Heart left ventricle (tissue), 16 donors: ENCODE results near the gene ABCC3. TPM values are rescaled to one million over a fixed set of nuclear protein-coding genes. Genes with fewer than 3 reads are reported as not detected.

Source experiments
- ATAC-seq, 4 donors: fragments of 200-7000 bp; cut with Tn5 transposase; one replicate each; pipeline ENCODE4 v1.9.1; 2020 to 2022; ENCODE audit warnings: moderate library complexity in 4 of 4, mild to moderate bottlenecking in 3 of 4, moderate number of reproducible peaks in 1 of 4
- DNase-seq, 5 donors: peaks; one replicate each; pipeline ENCODE4 v3.0.0-alpha.2; 2020
- H3K27ac ChIP-seq, 12 donors: fragments of 200-600 bp; sonication (generic) in 4 of 12; one replicate each; pipeline versions ENCODE4 v1.5.0 to v1.8.0; 2016 to 2022; ENCODE audit warnings: mild to moderate bottlenecking in 2 of 12
- H3K27me3 ChIP-seq, 9 donors: fragments of 200-600 bp; sonication (generic) in 2 of 9; one replicate each; pipeline versions ENCODE4 v1.5.1 to v1.8.0; 2016 to 2022; ENCODE audit warnings: mild to moderate bottlenecking in 3 of 9
- H3K36me3 ChIP-seq, 9 donors: fragments of 200-600 bp; sonication (generic) in 2 of 9; one replicate each; pipeline versions ENCODE4 v1.5.0 to v1.8.0; 2018 to 2022; ENCODE audit warnings: mild to moderate bottlenecking in 2 of 9
- H3K4me1 ChIP-seq, 12 donors: fragments of 200-600 bp; sonication (generic) in 4 of 12; one replicate each; pipeline versions ENCODE4 v1.5.0 to v1.8.0; 2016 to 2022; ENCODE audit warnings: mild to moderate bottlenecking in 3 of 12
- H3K4me3 ChIP-seq, 12 donors: fragments of 200-600 bp; sonication (generic) in 4 of 12; one replicate each; pipeline versions ENCODE4 v1.5.0 to v1.8.0; 2017 to 2022; ENCODE audit warnings: mild to moderate bottlenecking in 9 of 12, moderate library complexity in 4 of 12
- H3K9me3 ChIP-seq, 12 donors: fragments of 200-600 bp; sonication (generic) in 4 of 12; one replicate each; pipeline versions ENCODE4 v1.5.0 to v1.8.0; 2016 to 2022; ENCODE audit warnings: mild to moderate bottlenecking in 1 of 12
- CTCF ChIP-seq, 12 donors: fragments of 200-600 bp; sonication (generic) in 4 of 12; IDR thresholded peaks; one replicate each; pipeline versions ENCODE4 v1.5.0 to v1.8.0; 2018 to 2022; ENCODE audit warnings: antibody characterized with exemption in 12 of 12, mild to moderate bottlenecking in 5 of 12
- POLR2A ChIP-seq, 2 donors: fragments of 450-650 bp; IDR thresholded peaks; one replicate each; pipeline ENCODE4 v1.6.1; 2017; ENCODE audit warnings: antibody characterized with exemption in 2 of 2, mild to moderate bottlenecking in 2 of 2, moderate library complexity in 2 of 2
- WGBS, 4 donors: extraction: QIAGEN DNeasy Blood & Tissue Kit in 2 of 4; methylation state at CpG; one replicate each; pipeline versions ENCODE4 v1.1.5 to v1.1.7; 2013 to 2018; 5-methylcytosine and 5-hydroxymethylcytosine counted together
- intact Hi-C, 10 donors: fragments of 100-400 bp; cut with DNase I; formaldehyde crosslinking; loops; one replicate each; pipeline versions ENCODE4 v1.11.1 to v1.14.2; 2022
- polyA plus RNA-seq, 2 donors: library from polyadenylated mRNA; stranded (reverse); fragments of 200-250 nt; gene quantifications; one replicate each; pipeline ENCODE4 v1.2.3, GENCODE V29; 2013
- total RNA-seq, 9 donors: library from RNA; depleted of rRNA in 2 of 9; stranded (reverse); fragments of >200 nt in 2 of 9; fragmentation: NEBNext Ultra II Directional in 3 of 9; extraction: Animal tissue kit (Norgen Biotek cat#: 25700) in 3 of 9; gene quantifications; one replicate each; pipeline versions ENCODE4 v1.1.0 to v1.2.4, GENCODE V29; 2016 to 2023
- donor health status: ischemic (EF 13 %, LVEDD 7.1; RV severe dilation, severe dysfunction).
- donor health status: healthy with polysubstance abuse.
- donor health status: DM: no; HTN: yes; CAD: no.
- donor health status: DM: no; HTN: no; CAD: no.
- donor health status: ischemic (EF 25% LVEDD 6.9; RV normal size, moderate dysfunction).
- donor health status: ischemic (EF 25% LVEDD 5.7; RV mildly dilated, moderate dysfunction).
- donor health status: healthy.
- donor health status: DM: yes; HTN: yes; CAD: no.
- donor health status: ischemic (EF 35%, LVEDD 5.7; RV mildly dilated, moderate dysfunction).
- donor health status: nonischemic (EF 11% LVEDD 7.7; RV severe dilation, severe dysfunction).
- donor health status: DM: yes; HTN: yes; CAD: no.
- donor health status: PGD.
- donor health status: ischemic (EF 29% LVEDD 5.4; RV normal size, mild dysfunction).
- donor health status: nonischemic (EF 23%, LVEDD 6.1; RV moderate dilation, normal function).

Gene ABCC3
- total and polyA plus RNA-seq, 11 donors: 0.20 to 21.6 (median 1.3) TPM; not detected in 1

- no peaks in the 10 kb centered on the region for H3K27me3 ChIP-seq
- DNase-seq (no peak), ATAC-seq (no peak)
- H3K4me1 ChIP-seq: peaks cover 0 to 17% (median 11%) of the 10 kb centered on the region in 12 donors
- WGBS, 4 donors: 78 to 91% (median 80%) methylated on average over 3 of the region's 3 CpGs
- TF ChIP-seq POLR2A (IDR thresholded peaks at IDR 0.05) (no peak), CTCF (IDR thresholded peaks at IDR 0.05) (no peak)
- intact Hi-C loops: loop anchor here in 8 of 10 donors (2.0 to 10.0 kb wide), 7 partner anchors 50 to 200 kb away; partner anchors contain the start of genes SPATA20 (in 4 of the 8) and ABCC3 (in 3 of the 8)
- H3K4me3 ChIP-seq: no peak overlapping the region
- H3K27ac ChIP-seq: no peak overlapping the region
- H3K9me3 ChIP-seq: no peaks in the 10 kb centered on the region
- no peaks in the 10 kb centered on the region for H3K36me3 ChIP-seq
These were observed 47.8 kb downstream of the ABCC3 start for GRCh38 chr17:50682441-50682840.

DNA sequence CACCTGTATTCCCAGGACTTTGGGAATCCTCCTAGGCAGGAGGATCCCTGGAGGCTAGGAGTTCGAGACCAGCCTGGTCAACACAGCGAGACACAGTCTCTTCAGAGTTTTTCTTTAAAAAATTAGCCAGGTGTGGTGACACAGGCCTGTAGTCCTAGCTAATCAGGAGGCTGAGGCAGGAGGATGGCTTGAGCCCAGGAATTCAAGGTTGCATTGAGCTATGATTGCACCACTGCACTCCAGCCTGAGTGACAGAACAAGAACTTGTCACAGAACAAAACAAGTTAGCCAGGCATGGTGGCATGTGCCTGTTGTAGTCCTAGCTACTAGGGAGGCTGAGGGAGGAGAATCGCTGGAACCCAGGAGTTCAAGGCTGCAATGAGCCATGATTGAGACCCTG is 48.3 kb downstream of the ABCC3 start:
- Histone ChIP-seq H3K27me3 (no peaks in the 10 kb centered on the region), H3K4me1 (peaks cover 0 to 17% (median 11%) of the 10 kb centered on the region in 12 donors), H3K27ac (no peak overlapping the region), H3K9me3 (no peaks in the 10 kb centered on the region), H3K36me3 (no peaks in the 10 kb centered on the region), H3K4me3 (no peak overlapping the region)
- WGBS, 4 donors: 94 to 99% (median 95%) methylated on average over 3 of the region's 3 CpGs
- TF ChIP-seq CTCF (IDR thresholded peaks at IDR 0.05) (no peak), POLR2A (IDR thresholded peaks at IDR 0.05) (no peak)
- ATAC-seq: no peak
- intact Hi-C loops: loop anchor here in 8 of 10 donors (2.0 to 10.0 kb wide), 7 partner anchors 51 to 201 kb away; partner anchors contain the start of genes SPATA20 (in 4 of the 8) and ABCC3 (in 3 of the 8)
- DNase-seq: no peak

DNA sequence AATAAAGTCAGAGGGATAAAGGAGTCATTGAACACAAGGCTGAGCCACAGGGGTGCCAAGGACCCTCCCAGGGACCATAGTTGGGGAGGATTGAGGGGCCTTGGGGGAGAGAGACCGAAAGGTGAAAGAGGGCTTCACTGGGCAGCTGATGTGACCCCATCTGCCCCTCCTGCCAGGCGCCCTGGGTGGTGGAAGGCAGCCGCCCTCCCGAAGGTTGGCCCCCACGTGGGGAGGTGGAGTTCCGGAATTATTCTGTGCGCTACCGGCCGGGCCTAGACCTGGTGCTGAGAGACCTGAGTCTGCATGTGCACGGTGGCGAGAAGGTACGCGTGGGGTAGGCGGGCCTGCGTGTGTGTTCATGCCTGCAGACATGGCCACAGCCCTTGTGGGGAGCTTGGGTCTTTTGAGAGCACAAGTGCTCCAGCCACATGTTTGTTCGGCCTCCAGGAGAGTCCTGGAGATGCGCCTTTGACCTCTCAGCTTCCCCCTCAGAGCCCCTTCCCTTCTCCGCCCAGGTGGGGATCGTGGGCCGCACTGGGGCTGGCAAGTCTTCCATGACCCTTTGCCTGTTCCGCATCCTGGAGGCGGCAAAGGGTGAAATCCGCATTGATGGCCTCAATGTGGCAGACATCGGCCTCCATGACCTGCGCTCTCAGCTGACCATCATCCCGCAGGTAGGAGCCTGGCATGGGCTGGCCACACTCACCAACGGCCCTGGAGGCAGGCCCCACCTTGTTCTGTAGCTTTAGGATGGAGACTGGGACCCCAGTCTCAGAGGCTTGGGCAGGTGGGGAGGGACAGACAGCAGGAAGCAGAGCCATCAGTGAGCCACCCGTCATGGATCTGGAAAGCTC is 49.0 kb downstream of the ABCC3 start:
- WGBS, 4 donors: 91 to 94% (median 93%) methylated on average over 27 to 28 of the region's 28 CpGs
- no peak overlapping the region for H3K4me3 ChIP-seq
- H3K27ac ChIP-seq: no peak overlapping the region
- H3K36me3 ChIP-seq: no peaks in the 10 kb centered on the region
- intact Hi-C loops: loop anchor here in 8 of 10 donors (2.0 to 10.0 kb wide), 7 partner anchors 51 to 201 kb away; partner anchors contain the start of genes SPATA20 (in 4 of the 8) and ABCC3 (in 3 of the 8)
- no peak for ATAC-seq
- H3K27me3 ChIP-seq: no peaks in the 10 kb centered on the region
- peaks cover 0 to 17% (median 11%) of the 10 kb centered on the region in 12 donors for H3K4me1 ChIP-seq
- TF ChIP-seq CTCF (IDR thresholded peaks at IDR 0.05) (no peak), POLR2A (IDR thresholded peaks at IDR 0.05) (no peak)
- no peak for DNase-seq
- H3K9me3 ChIP-seq: no peaks in the 10 kb centered on the region

DNA sequence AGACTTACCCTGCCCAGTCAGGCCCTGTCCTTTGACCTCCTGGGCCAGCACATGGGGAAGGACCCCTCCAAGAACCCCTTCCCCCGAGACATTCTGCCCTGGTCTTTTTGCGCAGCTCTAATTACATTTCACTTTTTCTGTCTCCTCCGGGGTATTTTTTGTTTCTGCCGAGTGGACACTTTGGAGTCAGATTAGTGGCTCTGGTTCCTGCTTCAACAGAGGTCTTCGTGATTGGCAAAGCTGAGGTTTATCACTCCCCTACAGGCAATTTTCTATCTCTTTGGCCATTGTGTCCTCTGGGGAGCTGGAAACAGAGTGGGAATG is 49.6 kb downstream of the ABCC3 start:
- DNase-seq: no peak

More for the DNA sequence above, 49.6 kb downstream of the ABCC3 start:
- intact Hi-C loops: loop anchor here in 8 of 10 donors (5.0 to 10.0 kb wide), 6 partner anchors 52 to 202 kb away; partner anchors contain the start of genes SPATA20 (in 4 of the 8) and ABCC3 (in 3 of the 8)
- TF ChIP-seq CTCF (IDR thresholded peaks at IDR 0.05) (no peak), POLR2A (IDR thresholded peaks at IDR 0.05) (no peak)
- Histone ChIP-seq H3K4me1 (peaks cover 0 to 17% (median 11%) of the 10 kb centered on the region in 12 donors), H3K27ac (no peak overlapping the region), H3K9me3 (no peaks in the 10 kb centered on the region), H3K27me3 (no peaks in the 10 kb centered on the region), H3K36me3 (no peaks in the 10 kb centered on the region), H3K4me3 (no peak overlapping the region)
- WGBS, 4 donors: 80 to 90% (median 89%) methylated on average over 5 of the region's 5 CpGs
- ATAC-seq: no peak
